HG03442 (cell line): Measurements from ENCODE around the gene SPG7.

Experiments
- ATAC-seq: cut with Tn5 transposase; IDR thresholded peaks from one replicate; pipeline ENCODE4 v1.9.1; 2021; ENCODE audit warnings: mild to moderate bottlenecking, moderate library complexity; ENCODE audit not compliant: unreplicated experiment

SPG7 gene

DNA sequence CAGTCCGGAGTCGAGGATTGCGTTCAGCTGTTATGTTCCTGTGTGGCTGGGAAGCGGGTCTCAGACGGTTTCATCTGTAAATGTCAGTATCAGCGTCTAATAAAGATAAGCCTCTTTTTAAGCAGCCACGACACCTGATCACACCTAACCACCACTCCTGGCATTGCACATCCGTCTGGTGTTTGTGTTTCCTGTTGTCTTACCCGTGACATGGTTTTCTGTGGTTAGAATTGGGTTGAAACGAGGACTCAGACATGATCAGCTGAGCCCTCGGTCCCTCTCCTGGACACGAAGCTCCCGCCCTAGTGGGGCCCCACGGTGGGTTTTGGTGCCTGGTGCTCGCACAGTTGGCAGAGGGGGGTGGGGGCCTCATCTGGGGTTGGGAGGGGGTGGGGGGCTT is 85.6 kb downstream of the SPG7 start:
- ATAC-seq = no peak

DNA sequence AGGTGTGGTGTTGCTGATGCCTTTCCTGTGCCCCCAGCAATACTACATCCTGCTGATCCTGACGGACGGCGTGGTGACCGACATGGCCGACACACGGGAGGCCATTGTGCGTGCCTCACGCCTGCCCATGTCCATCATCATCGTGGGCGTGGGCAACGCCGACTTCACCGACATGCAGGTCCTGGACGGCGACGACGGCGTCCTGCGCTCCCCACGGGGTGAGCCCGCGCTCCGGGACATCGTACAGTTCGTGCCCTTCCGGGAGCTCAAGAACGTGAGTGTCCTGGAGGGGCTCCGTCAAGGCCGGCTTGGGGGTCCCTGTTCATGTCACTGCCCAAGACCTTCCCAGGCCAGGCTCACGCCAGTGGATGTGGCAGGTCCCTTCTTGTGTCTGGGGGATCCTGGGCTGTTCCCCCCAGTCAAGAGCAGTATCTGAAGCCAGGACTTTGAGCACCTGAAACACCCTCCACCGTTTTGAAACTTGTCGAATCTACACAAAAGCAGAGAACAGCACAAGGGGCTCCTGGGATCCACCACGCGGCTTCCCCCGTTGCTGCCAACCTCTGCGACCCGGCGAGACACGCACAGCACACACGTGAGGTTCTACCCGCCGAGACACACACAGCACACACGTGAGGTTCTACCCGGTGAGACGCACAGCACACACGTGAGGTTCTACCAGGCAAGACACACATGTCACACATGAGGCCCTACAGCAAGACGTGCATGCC is 87.3 kb downstream of the SPG7 start:
- no peak for ATAC-seq

- ATAC-seq = no peak
Observed at GRCh38 chr16:89596061-89596689, 88.0 kb downstream of the SPG7 start.

- no peak for ATAC-seq
Observed at GRCh38 chr16:89596957-89597649, 88.9 kb downstream of the SPG7 start.

GRCh38 chr16:89598199-89598598 is 90.0 kb downstream of the SPG7 start:
- ATAC-seq = no peak

- no peak for ATAC-seq
Observed at GRCh38 chr16:89599451-89599858, 91.3 kb downstream of the SPG7 start.

GRCh38 chr16:89599902-89600301 is 91.7 kb downstream of the SPG7 start:
- no peak for ATAC-seq

DNA sequence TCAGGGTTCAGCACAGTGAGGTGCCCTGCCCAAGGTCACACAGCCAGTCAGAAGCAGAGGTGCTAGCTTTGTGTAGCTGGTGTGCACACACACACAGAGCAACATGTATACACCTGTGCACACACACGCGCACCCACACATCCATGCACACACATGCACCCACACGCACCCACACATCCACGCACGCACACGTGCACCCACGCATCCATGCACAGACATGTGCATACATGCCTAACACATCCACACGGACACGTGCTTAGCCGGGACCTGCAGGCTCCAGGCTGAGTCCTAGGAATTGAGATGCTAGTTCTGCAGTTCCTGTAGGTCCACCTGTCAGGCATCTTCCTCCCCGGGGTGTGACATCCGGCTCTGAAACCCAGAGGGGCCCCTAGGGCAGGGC is 92.2 kb downstream of the SPG7 start:
- ATAC-seq = no peak

- ATAC-seq = no peak
Observed at GRCh38 chr16:89600956-89601355, 92.8 kb downstream of the SPG7 start.

GRCh38 chr16:89601906-89602272 is 93.7 kb downstream of the SPG7 start:
- ATAC-seq = no peak

GRCh38 chr16:89602273-89602951 is 94.2 kb downstream of the SPG7 start:
- no peak for ATAC-seq

GRCh38 chr16:89602952-89603590 is 94.9 kb downstream of the SPG7 start:
- ATAC-seq = no peak

DNA sequence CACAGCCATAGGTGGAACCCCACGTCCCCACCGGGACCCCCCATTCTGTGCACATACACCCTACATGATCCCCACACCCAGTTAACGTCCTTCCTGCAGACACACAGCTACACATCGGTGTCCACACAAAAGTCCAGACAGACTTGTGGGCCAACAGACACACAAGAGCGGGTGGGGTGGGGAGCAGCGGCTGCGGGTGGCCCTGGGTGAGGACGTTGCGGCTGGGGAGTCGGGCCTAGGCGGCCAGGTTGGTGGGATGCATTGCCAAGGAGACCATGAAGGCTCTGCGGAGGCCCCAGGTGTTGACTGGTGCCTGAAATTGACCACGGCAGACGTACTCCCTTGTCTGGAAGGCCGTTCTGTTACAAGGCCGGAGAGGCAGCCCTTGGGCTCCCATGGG is 96.6 kb downstream of the SPG7 start:
- ATAC-seq = no peak

- ATAC-seq = no peak
Observed at GRCh38 chr16:89605186-89605970, 97.2 kb downstream of the SPG7 start.

GRCh38 chr16:89606006-89606405 is 97.8 kb downstream of the SPG7 start:
- ATAC-seq = no peak
